Epidermal melanocyte (primary cell): Measurements from ENCODE around the gene NDST1.

Experiments used
- DNase-seq: peaks from one replicate; pipeline ENCODE4 v3.0.0; 2011; ENCODE audit warnings: low spot score; ENCODE audit not compliant: insufficient read length

The NDST1 gene

GRCh38 chr5:150489360-150490295 lies 18.3 kb upstream of the NDST1 start:
- DNase-seq, result no peak

GRCh38 chr5:150490296-150490669 lies 17.6 kb upstream of the NDST1 start:
- no peak for DNase-seq

- no peak for DNase-seq
Measured at GRCh38 chr5:150490754-150491153, 17.2 kb upstream of the NDST1 start.

- no peak for DNase-seq
Measured at GRCh38 chr5:150491876-150492275, 16.1 kb upstream of the NDST1 start.

- no peak for DNase-seq
Measured at GRCh38 chr5:150492621-150493020, 15.3 kb upstream of the NDST1 start.

- DNase-seq, result no peak
Measured at GRCh38 chr5:150496098-150496497, 11.8 kb upstream of the NDST1 start.

GRCh38 chr5:150496534-150496933 lies 11.4 kb upstream of the NDST1 start:
- DNase-seq, result no peak

- peak; percentile 78 for DNase-seq
Measured at GRCh38 chr5:150497274-150497988, 10.5 kb upstream of the NDST1 start.

- DNase-seq, result no peak
Measured at GRCh38 chr5:150497989-150498317, 10.0 kb upstream of the NDST1 start.

GRCh38 chr5:150498501-150498900 lies 9.4 kb upstream of the NDST1 start:
- DNase-seq, result no peak

GRCh38 chr5:150498971-150499370 lies 9.0 kb upstream of the NDST1 start:
- DNase-seq, result no peak

GRCh38 chr5:150499437-150499956 lies 8.4 kb upstream of the NDST1 start:
- DNase-seq, result no peak

GRCh38 chr5:150500328-150500841 lies 7.5 kb upstream of the NDST1 start:
- no peak for DNase-seq

- DNase-seq, result no peak
Measured at GRCh38 chr5:150500905-150501304, 7.0 kb upstream of the NDST1 start.

GRCh38 chr5:150502106-150502505 lies 5.8 kb upstream of the NDST1 start:
- DNase-seq, result no peak

GRCh38 chr5:150502847-150503246 lies 5.1 kb upstream of the NDST1 start:
- DNase-seq, result no peak

GRCh38 chr5:150503386-150503785 lies 4.5 kb upstream of the NDST1 start:
- no peak for DNase-seq

- DNase-seq, result no peak
Measured at GRCh38 chr5:150503977-150504620, 3.8 kb upstream of the NDST1 start.

GRCh38 chr5:150505041-150505511 lies 2.9 kb upstream of the NDST1 start:
- no peak for DNase-seq

GRCh38 chr5:150505816-150506215 lies 2.1 kb upstream of the NDST1 start:
- DNase-seq, result no peak

- DNase-seq, result no peak
Measured at GRCh38 chr5:150506571-150507473, 1.1 kb upstream of the NDST1 start.
